ENCODE measurements around the gene NR1H2.

NR1H2 gene

GRCh38 chr19:50413531-50413930, 37.3 kb downstream of the NR1H2 start:
- no peak overlapping the region for H3K4me3 ChIP-seq (ENCODE audit: low read depth, low read length)
- TF ChIP-seq CTCF (IDR thresholded peaks at IDR 0.05; ENCODE audit: low read depth, low read length): no peak

GRCh38 chr19:50414864-50415660, 38.8 kb downstream of the NR1H2 start:
- TF ChIP-seq CTCF (IDR thresholded peaks at IDR 0.05; ENCODE audit: low read depth, low read length): peak; percentile 79
- no peak overlapping the region for H3K4me3 ChIP-seq (ENCODE audit: low read depth, low read length)

- no peak overlapping the region for H3K4me3 ChIP-seq (ENCODE audit: low read depth, low read length)
- TF ChIP-seq CTCF (IDR thresholded peaks at IDR 0.05; ENCODE audit: low read depth, low read length): no peak
Measured at GRCh38 chr19:50415661-50416033, 39.4 kb downstream of the NR1H2 start.

GRCh38 chr19:50416034-50416977, 40.0 kb downstream of the NR1H2 start:
- no peak for TF ChIP-seq CTCF (IDR thresholded peaks at IDR 0.05; ENCODE audit: low read depth, low read length)
- H3K4me3 ChIP-seq (ENCODE audit: low read depth, low read length): no peak overlapping the region

- no peak overlapping the region for H3K4me3 ChIP-seq (ENCODE audit: low read depth, low read length)
- no peak for TF ChIP-seq CTCF (IDR thresholded peaks at IDR 0.05; ENCODE audit: low read depth, low read length)
Measured at GRCh38 chr19:50417111-50418081, 41.1 kb downstream of the NR1H2 start.

- no peak for TF ChIP-seq CTCF (IDR thresholded peaks at IDR 0.05; ENCODE audit: low read depth, low read length)
- H3K4me3 ChIP-seq (ENCODE audit: low read depth, low read length): no peak within 1 kb of the TSS
Measured at GRCh38 chr19:50418176-50419021, 42.1 kb downstream of the NR1H2 start, which contains the start of gene SPIB. SPIB (plus strand) TSS chr19:50418938; CDS start chr19:50418963, 25 bp downstream.
